ENCODE data around the gene PARN. TPM values are rescaled to one million over a fixed set of nuclear protein-coding genes. Genes with fewer than 3 reads are reported as not detected.

The PARN gene
- total RNA-seq, 1 experiment from 2014 or later, result 37.7 TPM

DNA sequence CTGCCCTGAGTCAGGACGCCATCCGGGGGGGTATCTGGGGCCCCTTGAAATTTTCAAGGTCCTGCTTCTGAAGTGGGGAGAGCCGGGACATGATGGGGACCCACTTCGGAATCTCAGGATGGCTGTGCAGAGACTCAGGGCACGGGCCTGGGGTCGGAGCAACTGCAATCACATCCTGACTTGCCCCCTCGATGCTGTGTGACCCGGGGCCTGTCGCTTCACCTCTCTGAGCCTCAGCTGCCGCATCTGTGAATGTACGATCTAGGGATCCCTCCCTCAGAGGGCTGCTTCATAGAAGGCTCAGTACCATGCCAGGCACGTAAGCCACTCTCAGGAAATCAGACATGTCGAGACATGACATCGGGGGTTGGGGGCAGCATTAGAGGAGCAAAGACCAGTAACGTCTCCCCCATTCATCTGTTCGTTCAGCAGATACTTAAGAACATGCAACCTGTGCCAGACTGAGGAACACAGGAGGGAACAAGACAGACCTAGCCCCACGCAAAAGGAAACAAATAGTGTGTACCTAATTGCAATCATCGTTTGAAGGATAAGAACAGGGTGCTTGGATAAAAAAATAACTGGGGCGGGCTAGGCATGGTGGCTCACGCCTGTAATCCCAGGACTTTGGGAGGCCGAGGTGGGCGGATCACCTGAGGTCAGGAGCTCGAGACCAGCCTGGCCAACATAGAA, 229.6 kb downstream of the PARN start:
- no peak overlapping the region for H3K4me3 Mint-ChIP-seq
- H3K9me3 Mint-ChIP-seq, result no peaks in the 10 kb centered on the region
- H3K27me3 Mint-ChIP-seq (ENCODE audit: low read depth), result no peaks in the 10 kb centered on the region
- DNase-seq (ENCODE audit: low spot score), result no peak
- ATAC-seq, result no peak
- POLR2A ChIA-PET, result no interaction called here
- H3K27ac Mint-ChIP-seq, result no peak overlapping the region; the same call in 1 of the 2 replicates
- H3K4me1 Mint-ChIP-seq, result peaks cover 19% of the 10 kb centered on the region
- H3K36me3 Mint-ChIP-seq, result no peaks in the 10 kb centered on the region
- no peak for TF ChIP-seq ZNF512 (CRISPR knock-in tag; IDR thresholded peaks at IDR 0.05; ENCODE audit: borderline replicate concordance)
- TF ChIP-seq PRRX2 (CRISPR knock-in tag; IDR thresholded peaks at IDR 0.05), result no peak
- TF ChIP-seq, protein P1, sequence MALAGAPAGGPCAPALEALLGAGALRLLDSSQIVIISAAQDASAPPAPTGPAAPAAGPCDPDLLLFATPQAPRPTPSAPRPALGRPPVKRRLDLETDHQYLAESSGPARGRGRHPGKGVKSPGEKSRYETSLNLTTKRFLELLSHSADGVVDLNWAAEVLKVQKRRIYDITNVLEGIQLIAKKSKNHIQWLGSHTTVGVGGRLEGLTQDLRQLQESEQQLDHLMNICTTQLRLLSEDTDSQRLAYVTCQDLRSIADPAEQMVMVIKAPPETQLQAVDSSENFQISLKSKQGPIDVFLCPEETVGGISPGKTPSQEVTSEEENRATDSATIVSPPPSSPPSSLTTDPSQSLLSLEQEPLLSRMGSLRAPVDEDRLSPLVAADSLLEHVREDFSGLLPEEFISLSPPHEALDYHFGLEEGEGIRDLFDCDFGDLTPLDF (CRISPR knock-in tag; IDR thresholded peaks at IDR 0.05), result no peak
- TF ChIP-seq ERG (CRISPR knock-in tag; IDR thresholded peaks at IDR 0.05), result no peak
- no peak for TF ChIP-seq SMAD4 (CRISPR knock-in tag; IDR thresholded peaks at IDR 0.05)
- CTCF ChIA-PET, result interaction anchor here (1.1 to 1.3 kb wide), 2 partner anchors 13 to 164 kb away, joined by 3 to 4 read pairs; no protein-coding TSS in a partner anchor

DNA sequence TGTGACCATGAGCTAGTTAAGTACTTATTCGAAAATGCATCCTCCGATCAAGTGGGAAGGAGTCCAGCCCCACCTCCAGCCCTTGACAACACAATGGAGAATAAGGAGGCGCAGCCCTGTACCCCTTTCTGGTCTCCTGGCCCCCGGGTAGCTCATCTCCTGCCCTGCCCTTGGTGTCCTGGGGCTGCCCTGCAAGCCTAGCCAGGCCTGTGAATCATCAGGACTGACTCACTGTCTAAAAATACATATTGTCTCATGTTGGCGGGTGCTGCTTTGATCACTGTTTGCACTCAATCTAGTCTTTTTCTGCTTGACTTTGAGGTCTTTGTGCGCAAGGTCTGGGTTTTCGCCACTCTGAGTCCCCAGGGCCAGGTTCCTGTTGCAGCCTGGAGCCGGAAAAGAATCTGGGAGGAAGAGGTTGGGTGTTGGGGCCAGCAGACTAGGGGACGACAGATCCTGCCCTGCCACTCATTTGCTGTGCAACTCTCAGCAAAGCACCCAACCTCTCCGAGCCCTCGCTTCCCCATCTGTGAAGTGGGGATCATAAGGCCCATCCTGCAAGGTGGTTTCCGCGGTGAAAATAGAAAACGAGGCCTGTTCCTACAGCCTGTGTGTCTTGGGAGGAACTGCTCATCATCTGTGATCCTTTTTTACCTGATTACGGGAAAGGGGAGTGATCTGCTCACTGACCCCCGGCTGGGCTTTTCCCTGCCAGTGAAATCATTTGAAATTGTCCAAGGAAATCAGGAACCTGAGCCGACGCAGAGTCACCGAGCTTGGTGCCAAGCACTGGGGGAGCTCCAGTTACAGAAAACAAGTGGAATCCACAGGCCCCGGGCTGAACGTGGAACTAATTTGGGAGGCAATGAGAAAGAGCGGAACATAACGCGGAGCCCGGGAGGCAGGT, 230.4 kb downstream of the PARN start:
- H3K9me3 Mint-ChIP-seq, result no peaks in the 10 kb centered on the region
- H3K4me1 Mint-ChIP-seq, result peaks cover 16% of the 10 kb centered on the region
- no peak overlapping the region for H3K4me3 Mint-ChIP-seq
- ATAC-seq (no peak), DNase-seq (ENCODE audit: low spot score) (no peak)
- TF ChIP-seq GABPB1 (CRISPR knock-in tag; IDR thresholded peaks at IDR 0.05) (peak; percentile 85), CREB1 (CRISPR knock-in tag; IDR thresholded peaks at IDR 0.05) (no peak), ZNF671 (CRISPR knock-in tag; IDR thresholded peaks at IDR 0.05) (no peak), ATF6 (CRISPR knock-in tag; IDR thresholded peaks at IDR 0.05) (no peak), HMGA2 (CRISPR knock-in tag; IDR thresholded peaks at IDR 0.05) (no peak), ATF1 (CRISPR knock-in tag; IDR thresholded peaks at IDR 0.05) (no peak)
- TF ChIP-seq, protein P2, sequence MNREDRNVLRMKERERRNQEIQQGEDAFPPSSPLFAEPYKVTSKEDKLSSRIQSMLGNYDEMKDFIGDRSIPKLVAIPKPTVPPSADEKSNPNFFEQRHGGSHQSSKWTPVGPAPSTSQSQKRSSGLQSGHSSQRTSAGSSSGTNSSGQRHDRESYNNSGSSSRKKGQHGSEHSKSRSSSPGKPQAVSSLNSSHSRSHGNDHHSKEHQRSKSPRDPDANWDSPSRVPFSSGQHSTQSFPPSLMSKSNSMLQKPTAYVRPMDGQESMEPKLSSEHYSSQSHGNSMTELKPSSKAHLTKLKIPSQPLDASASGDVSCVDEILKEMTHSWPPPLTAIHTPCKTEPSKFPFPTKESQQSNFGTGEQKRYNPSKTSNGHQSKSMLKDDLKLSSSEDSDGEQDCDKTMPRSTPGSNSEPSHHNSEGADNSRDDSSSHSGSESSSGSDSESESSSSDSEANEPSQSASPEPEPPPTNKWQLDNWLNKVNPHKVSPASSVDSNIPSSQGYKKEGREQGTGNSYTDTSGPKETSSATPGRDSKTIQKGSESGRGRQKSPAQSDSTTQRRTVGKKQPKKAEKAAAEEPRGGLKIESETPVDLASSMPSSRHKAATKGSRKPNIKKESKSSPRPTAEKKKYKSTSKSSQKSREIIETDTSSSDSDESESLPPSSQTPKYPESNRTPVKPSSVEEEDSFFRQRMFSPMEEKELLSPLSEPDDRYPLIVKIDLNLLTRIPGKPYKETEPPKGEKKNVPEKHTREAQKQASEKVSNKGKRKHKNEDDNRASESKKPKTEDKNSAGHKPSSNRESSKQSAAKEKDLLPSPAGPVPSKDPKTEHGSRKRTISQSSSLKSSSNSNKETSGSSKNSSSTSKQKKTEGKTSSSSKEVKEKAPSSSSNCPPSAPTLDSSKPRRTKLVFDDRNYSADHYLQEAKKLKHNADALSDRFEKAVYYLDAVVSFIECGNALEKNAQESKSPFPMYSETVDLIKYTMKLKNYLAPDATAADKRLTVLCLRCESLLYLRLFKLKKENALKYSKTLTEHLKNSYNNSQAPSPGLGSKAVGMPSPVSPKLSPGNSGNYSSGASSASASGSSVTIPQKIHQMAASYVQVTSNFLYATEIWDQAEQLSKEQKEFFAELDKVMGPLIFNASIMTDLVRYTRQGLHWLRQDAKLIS (CRISPR knock-in tag; IDR thresholded peaks at IDR 0.05; ENCODE audit: borderline replicate concordance), result no peak
- ChIA-PET CTCF (interaction anchor here (1.1 kb wide), 1 partner anchor 14 kb away, joined by 3 read pairs; no protein-coding TSS in a partner anchor), POLR2A (no interaction called here)
- no peaks in the 10 kb centered on the region for H3K36me3 Mint-ChIP-seq
- H3K27me3 Mint-ChIP-seq (ENCODE audit: low read depth), result no peaks in the 10 kb centered on the region
- H3K27ac Mint-ChIP-seq, result peak overlapping the region; percentile 19

Data from WTC11 (cell line).